NCI-H446 (cell line): Measurements from ENCODE around the gene DCAF17.
A peak's percentile ranks its signal among the peaks of the same experiment; 100 is the strongest.
"Not testable (repeated sequence)": the region's sequence is repeated elsewhere in the genome, so short reads cannot be mapped to it uniquely, and the experiment has no call there.

ENCODE experiments used
- DNase-seq, 2 experiments: peaks; one replicate each; lab custom pipeline; 2025; lab: John Stamatoyannopoulos, UW

The DCAF17 gene

GRCh38 chr2:171410624-171411023 is 23.4 kb upstream of the DCAF17 start:
- DNase-seq = no peak

DNA sequence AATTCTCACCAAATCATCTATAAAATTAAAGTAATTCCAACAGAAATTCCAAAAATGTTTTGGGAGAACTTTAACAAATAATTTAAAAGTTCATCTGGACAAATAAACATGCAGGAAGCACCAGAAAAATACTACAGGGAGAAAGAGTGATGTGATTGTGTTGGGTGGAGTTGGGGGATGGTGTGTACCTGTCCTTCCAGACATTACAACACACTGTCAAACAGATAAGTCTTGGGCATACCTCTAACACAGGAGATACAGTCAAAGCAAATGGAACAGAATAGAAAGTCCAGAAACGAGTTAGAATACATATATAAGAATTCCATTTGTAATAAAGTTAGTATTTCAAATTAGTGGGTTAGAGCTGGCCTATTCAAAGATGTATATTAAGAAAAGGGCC is 22.8 kb upstream of the DCAF17 start:
- DNase-seq = no peak

DNA sequence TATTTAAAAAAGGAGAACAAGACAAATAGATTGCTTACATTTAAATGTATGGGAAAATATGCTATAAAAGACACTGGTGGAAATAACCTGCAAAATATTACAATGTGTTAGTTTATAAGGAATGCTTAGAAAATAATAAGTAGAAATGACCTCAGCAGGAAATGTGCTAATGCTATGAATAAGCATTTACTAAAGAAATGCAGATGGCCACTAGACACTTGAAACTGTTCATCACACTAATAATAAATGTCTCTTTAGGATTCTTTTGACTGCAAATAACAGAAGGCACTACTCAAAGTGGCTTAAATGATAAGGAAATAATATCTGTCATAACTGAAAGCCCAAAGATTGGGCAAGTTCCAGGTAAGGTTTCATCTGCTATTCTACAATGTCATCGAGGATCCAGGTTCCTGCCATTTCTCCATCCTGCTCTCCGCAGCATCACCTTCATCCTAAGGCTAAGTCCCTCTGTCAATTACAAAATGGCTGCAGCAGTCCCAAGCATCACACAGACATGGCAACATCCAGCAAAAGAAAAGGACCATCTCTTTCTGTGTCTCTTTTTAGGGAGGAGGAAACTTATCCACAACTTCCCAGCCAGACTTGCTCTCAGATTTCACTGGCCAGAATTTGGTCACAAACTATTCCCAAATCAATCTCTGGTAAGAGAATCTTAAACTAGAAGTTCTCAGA is 22.1 kb upstream of the DCAF17 start:
- DNase-seq = no peak

- peak; percentile 8 to 22 for DNase-seq
These were observed 21.4 kb upstream of the DCAF17 start for GRCh38 chr2:171412571-171413175.

GRCh38 chr2:171414645-171415044 is 19.4 kb upstream of the DCAF17 start:
- not testable (repeated sequence) for DNase-seq

DNA sequence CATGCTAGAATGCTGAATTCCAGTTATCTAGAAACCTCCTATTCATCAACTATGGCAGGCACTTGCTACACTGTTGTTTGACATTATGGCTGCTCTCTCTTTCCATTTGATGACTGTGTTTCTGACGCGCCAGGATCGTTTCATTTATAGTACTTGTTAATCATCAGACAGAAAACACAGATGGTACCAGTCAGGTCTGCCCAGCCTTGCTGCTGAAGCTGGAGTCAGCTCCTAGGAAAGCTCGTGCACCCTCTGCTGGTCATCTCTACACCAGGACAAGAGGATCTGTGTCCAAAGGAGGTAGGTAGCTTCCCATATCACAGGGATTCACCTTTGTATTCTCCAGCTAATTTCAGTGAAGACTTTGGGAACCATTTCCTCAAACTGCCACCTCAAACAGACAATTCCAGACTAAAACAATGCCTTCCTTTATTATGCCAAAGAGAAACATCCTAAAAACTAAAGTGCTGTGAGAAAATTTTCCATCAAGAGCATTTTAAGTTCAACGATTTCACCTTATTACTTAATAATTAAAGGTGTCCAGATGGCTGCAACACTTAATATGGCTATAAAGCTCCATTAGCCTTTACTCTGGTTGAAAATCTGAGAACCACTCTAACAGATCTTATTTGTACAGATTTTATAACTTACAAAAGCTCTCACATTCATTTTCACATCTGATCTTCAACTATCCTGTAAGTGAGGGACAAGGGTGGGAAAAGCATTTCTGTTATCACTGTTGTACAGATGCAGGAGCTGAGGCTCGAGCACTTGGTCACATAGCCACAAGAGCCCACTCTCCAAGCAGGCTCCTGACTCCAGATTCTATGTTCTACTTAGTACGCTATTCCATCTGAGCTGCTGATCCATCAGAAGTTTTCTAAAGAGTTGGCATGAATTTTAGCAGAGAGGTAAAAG is 17.8 kb upstream of the DCAF17 start:
- DNase-seq = peak; percentile 95 to 96

DNA sequence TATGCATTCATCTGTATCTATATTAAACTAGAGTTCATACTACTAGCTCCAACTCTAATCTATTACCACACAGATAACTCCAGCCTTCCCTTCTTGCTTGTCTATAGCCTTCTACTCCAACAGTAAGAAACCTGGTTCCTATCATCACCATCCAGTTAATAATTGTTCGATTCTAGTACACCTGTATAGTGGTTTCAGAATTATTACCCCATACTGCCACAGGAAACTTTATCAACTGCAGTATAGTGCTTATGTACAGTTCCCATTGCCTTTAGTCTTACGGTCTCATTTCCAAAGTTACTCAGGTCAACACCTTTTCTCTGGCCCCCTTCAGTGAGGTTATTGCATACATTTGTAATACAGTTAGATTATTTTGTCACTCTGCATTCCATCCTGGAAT is 14.7 kb upstream of the DCAF17 start:
- DNase-seq = no peak

DNA sequence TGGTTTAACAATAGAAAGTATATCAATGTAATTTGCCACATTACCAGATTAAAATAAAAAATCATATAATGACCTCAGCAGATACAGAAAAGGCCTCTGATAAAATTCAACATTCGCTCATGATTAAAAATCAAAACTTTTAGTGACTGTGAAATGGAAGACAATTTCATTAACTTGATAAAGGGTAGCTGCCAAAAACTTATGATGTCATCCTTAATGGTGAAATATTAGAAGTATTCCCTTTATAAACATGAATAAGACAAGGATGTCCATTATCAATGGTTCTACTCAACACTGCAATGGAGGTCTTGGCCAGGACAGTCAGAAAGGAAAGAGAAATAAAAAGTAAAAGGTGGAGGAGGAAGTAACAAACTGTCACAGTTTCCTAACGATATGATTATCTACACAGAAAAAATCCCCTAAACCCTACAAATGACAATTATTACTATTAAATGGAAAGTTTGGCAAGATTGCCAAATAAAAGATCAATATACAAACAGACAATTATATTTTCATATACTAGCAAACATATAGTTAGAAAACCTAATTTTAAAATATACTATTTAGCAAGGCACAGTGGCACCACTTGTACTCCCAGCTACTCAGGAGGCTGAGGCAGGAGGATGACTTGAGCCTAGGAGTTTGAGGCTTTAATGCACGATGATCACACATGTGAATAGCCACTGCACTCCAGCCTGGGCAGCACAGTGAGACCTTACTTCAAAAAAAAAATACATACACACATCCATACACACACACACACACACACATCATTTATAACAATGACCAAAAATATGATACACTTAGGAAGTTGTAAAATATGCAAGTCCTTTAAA is 13.1 kb upstream of the DCAF17 start:
- no peak for DNase-seq

GRCh38 chr2:171422710-171423495 is 11.1 kb upstream of the DCAF17 start:
- DNase-seq = not testable (repeated sequence)

GRCh38 chr2:171430516-171431410 is 3.3 kb upstream of the DCAF17 start:
- peak in 1 of 2 experiments; percentile 7 for DNase-seq

DNA sequence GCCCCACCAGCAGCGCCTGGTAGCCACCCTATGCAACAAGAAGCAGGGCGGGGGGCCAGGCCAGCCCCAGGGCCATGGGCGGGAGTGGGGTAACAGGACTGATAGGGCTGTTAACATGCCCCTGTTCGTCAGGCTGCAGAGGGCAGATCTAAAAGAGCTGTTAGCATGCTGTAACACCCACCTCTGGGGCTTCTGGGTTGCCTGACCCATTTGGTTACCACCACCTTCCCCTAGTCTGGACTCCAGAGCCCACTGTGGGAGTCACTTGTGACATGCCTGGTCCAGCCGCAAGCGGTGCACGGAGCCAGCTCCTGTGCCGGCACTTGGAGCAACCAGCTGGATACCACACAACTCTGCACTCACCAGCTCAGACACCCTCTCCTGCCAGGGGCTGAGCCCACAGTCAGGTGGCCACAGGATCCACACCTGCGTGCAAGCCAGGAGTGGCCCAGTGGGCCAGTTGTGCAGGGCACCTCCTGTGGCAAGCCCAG is 2.3 kb upstream of the DCAF17 start:
- no peak for DNase-seq

DNA sequence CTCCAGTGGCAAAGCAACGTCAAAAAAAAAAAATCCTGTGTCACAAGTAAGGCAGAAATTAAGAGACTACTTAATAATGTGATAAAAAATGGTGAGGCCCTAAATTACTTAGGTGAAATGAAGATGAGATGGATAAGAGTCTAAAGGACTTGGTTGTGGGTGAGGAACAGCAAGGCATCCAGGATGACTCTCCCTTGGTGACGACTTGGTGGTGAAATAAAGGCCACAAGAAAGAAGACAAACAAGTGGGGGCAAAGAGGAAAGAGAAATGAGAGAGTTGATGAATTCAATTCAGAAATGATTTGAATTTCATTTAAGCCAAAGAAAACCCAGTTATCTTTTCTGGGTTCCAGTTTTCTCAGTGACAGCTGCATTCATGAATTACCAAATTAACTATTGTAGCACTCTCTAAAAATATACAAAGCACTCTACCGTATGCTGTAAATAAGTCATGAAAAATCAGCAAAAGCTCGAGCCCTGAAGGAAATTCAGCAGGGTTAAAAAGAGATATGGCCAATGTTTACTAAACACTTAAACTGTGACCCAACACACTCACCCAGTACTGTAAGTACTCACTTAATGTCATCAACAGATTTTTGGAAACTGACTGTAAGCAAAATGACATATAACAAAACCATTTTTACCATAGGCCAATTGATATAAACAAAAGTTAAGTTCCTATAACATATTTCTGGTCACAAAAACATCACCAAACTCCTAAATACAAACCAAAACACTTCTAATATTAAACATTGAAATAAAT is 1.6 kb upstream of the DCAF17 start:
- DNase-seq = no peak

GRCh38 chr2:171432969-171433762 is 860 bp upstream of the DCAF17 start:
- DNase-seq = peak in 1 of 2 experiments; percentile 26

DNA sequence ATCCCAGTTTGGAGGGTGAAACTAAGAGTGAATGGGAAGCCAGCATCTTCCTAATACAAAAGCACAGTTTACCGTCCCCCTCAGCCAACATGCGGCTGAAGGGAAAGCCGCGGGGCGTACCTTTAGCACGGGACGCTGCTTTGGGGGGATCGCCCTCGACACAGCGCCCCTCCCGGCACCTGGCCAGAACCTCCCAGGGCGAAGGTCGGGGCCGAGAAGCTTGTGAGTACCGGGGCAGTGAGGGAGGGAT is 338 bp upstream of the DCAF17 start, which contains the start of gene METTL8:
TSS of gene METTL8 (minus strand) at position 228 of the 250 bp plus-strand sequence. CDS start 41,805 bp downstream, outside the sequence.
- DNase-seq = no peak

GRCh38 chr2:171436307-171436706 is 2.3 kb downstream of the DCAF17 start:
- no peak for DNase-seq

DNA sequence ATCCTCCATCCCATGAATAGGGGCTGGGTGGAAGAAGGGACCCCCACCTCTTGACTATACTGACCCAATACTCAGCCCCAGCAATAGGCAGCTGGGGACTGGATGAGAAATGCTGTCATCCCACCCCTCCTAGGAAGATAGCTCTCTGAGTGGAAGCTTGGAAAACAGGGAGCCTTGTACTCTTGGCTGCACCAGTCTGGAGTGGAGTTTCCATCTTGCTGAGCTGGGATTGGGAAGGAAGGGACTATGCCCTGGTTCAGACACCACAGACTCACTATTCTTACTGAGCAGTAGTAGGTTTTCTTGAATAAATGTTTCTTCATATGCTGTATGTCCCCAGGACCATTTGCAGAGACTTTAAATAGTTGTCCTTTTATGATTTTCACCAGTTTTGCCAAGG is 7.4 kb downstream of the DCAF17 start:
- DNase-seq = no peak

GRCh38 chr2:171447675-171448074 is 13.6 kb downstream of the DCAF17 start:
- no peak for DNase-seq

- no peak for DNase-seq
These were observed 17.0 kb downstream of the DCAF17 start for GRCh38 chr2:171451074-171451473.
